ENCODE results near the gene MAN2B2.

DNA sequence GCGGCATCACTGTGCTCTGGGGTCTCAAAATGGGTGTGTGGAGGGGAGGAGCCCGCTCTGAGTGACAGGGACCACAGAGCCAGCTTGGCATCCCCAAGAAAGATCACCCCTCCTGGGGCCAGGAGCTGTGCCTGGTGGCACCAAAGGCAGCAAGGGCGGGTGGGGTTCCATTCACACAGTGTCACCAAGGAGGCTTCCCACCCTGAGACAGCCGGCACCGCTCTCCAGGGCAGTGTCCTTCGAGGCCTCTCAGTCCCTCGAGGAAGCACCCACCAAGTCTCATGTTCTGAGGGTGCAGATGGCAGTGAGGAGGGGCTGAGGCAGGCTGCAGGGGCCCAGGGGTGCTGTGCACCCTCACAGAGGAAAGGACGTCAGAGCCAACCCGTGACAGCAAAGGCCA lies 44.0 kb upstream of the MAN2B2 start:
- TF ChIP-seq, protein P1, sequence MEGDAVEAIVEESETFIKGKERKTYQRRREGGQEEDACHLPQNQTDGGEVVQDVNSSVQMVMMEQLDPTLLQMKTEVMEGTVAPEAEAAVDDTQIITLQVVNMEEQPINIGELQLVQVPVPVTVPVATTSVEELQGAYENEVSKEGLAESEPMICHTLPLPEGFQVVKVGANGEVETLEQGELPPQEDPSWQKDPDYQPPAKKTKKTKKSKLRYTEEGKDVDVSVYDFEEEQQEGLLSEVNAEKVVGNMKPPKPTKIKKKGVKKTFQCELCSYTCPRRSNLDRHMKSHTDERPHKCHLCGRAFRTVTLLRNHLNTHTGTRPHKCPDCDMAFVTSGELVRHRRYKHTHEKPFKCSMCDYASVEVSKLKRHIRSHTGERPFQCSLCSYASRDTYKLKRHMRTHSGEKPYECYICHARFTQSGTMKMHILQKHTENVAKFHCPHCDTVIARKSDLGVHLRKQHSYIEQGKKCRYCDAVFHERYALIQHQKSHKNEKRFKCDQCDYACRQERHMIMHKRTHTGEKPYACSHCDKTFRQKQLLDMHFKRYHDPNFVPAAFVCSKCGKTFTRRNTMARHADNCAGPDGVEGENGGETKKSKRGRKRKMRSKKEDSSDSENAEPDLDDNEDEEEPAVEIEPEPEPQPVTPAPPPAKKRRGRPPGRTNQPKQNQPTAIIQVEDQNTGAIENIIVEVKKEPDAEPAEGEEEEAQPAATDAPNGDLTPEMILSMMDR (IDR thresholded peaks at IDR 0.05; ENCODE audit: low read depth, low read length), result no peak
- TF ChIP-seq EZH2phosphoT487 (IDR thresholded peaks at IDR 0.05; ENCODE audit: low read depth), result no peak
